Cardiac muscle cell (in vitro differentiated cells and primary cell): ENCODE data around the gene PRIM2. TPM values are rescaled to one million over a fixed set of nuclear protein-coding genes. Genes with fewer than 3 reads are reported as not detected.
A peak's percentile ranks its signal among the peaks of the same experiment; 100 is the strongest.

Experiments
- DNase-seq, 2 donors: peaks; one replicate each; pipeline versions ENCODE4 v3.0.0 to v3.0.0-alpha.2; 2010 to 2017; ENCODE audit warnings: low read depth in 1 of 2, low spot score in 1 of 2
- H3K27ac ChIP-seq: fragments of 200-600 bp; sonication (generic); 2 replicates; pipeline ENCODE4 v1.5.1; 2016
- H3K27me3 ChIP-seq: fragments of 200-600 bp; sonication (generic); 2 replicates; pipeline ENCODE4 v1.6.0; 2016; ENCODE audit warnings: control low read depth
- H3K36me3 ChIP-seq: fragments of 200-600 bp; sonication (generic); 2 replicates; pipeline ENCODE4 v1.5.1; 2016; ENCODE audit warnings: control low read depth
- H3K4me1 ChIP-seq: fragments of 200-600 bp; sonication (generic); 2 replicates; pipeline ENCODE4 v1.8.1; 2017; ENCODE audit warnings: low read depth, mild to moderate bottlenecking, mixed run types
- H3K4me3 ChIP-seq: fragments of 200-600 bp; sonication (generic); 2 replicates; pipeline ENCODE4 v1.5.1; 2016; ENCODE audit warnings: mild to moderate bottlenecking
- H3K9me3 ChIP-seq: fragments of 200-600 bp; sonication (generic); 2 replicates; pipeline ENCODE4 v1.5.1; 2017; ENCODE audit warnings: low read depth, mild to moderate bottlenecking, control low read depth
- polyA plus RNA-seq: library from polyadenylated mRNA; unstranded; fragments of >200 nt; fragmentation: Nextera tagmentation; extraction: Ambion mirVana; gene quantifications from 2 replicates; pipeline ENCODE4 v1.2.1, GENCODE V29; 2016
- total RNA-seq: library from RNA; depleted of rRNA; stranded (reverse); fragments of >200 nt; gene quantifications from 2 replicates; pipeline ENCODE4 v1.2.3, GENCODE V29; 2016
- TF ChIP-seq, protein P1 (sequence below): IDR thresholded peaks from 2 replicates; pipeline ENCODE4 v1.5.1; 2012; ENCODE audit warnings: low read depth, mild to moderate bottlenecking, low read length

PRIM2 gene
- total and polyA plus RNA-seq, 2 experiments from 2014 or later: 6.2 to 7.4 TPM

- H3K9me3 ChIP-seq: no peaks in the 10 kb centered on the region
- no peak overlapping the region for H3K27ac ChIP-seq
- H3K36me3 ChIP-seq: no peaks in the 10 kb centered on the region
- TF ChIP-seq, protein P1, sequence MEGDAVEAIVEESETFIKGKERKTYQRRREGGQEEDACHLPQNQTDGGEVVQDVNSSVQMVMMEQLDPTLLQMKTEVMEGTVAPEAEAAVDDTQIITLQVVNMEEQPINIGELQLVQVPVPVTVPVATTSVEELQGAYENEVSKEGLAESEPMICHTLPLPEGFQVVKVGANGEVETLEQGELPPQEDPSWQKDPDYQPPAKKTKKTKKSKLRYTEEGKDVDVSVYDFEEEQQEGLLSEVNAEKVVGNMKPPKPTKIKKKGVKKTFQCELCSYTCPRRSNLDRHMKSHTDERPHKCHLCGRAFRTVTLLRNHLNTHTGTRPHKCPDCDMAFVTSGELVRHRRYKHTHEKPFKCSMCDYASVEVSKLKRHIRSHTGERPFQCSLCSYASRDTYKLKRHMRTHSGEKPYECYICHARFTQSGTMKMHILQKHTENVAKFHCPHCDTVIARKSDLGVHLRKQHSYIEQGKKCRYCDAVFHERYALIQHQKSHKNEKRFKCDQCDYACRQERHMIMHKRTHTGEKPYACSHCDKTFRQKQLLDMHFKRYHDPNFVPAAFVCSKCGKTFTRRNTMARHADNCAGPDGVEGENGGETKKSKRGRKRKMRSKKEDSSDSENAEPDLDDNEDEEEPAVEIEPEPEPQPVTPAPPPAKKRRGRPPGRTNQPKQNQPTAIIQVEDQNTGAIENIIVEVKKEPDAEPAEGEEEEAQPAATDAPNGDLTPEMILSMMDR: no peak
- H3K4me1 ChIP-seq: no peaks in the 10 kb centered on the region
- no peak for DNase-seq
- H3K4me3 ChIP-seq: no peak overlapping the region
- H3K27me3 ChIP-seq: no peaks in the 10 kb centered on the region
Measured at GRCh38 chr6:57315851-57316250, 1.6 kb upstream of the PRIM2 start.

- Histone ChIP-seq H3K9me3 (no peaks in the 10 kb centered on the region), H3K36me3 (no peaks in the 10 kb centered on the region), H3K4me3 (peak overlapping the region; percentile 43), H3K27me3 (no peaks in the 10 kb centered on the region), H3K27ac (no peak overlapping the region), H3K4me1 (no peaks in the 10 kb centered on the region)
- peak; percentile 91 to 94 for DNase-seq
- TF ChIP-seq, protein P1: peak; percentile 77
Measured at GRCh38 chr6:57316581-57317059, 810 bp upstream of the PRIM2 start.

DNA sequence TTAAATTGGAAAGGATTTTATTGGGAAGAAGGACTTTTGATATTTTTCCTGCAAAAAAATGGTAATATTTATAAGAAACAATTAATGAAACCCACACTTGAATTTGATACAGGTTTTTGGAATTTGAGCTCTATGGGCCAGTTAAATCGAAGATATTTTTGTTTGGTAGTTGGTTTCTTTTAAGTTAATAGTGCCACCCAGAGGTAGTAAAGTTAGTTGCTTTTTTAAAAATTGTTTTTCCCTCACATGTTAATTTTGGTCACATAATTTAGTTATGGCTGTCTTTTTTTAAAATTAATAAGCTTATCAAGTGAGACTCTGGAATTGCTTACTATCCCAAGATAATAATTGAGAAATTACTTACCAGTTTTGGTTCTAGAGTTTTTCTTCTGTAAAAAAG, 7.1 kb downstream of the PRIM2 start:
- Histone ChIP-seq H3K9me3 (no peaks in the 10 kb centered on the region), H3K27ac (no peak overlapping the region), H3K4me1 (no peaks in the 10 kb centered on the region), H3K4me3 (no peak overlapping the region), H3K27me3 (no peaks in the 10 kb centered on the region), H3K36me3 (peaks cover 18% of the 10 kb centered on the region)
- TF ChIP-seq, protein P1: peak; percentile 48
- DNase-seq: no peak

DNA sequence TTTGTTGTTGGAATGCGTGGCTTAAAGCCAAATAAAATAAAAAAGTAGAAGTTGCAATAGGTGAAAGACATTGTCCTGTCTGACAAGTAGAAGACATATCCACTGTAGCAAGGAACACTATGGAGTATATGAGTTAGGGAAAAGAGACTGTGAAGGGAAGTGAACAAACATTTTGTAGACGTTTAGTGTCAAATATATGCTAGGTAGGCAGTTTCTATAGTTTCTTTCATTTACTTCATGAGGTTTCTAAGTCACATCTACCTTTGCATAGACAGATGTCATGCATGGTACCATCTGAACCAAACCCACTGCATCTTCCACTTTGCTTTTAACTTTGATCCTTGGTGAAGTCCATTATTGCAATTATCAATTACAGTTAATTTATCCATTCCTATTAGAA, 9.9 kb downstream of the PRIM2 start:
- no peaks in the 10 kb centered on the region for H3K27me3 ChIP-seq
- no peak overlapping the region for H3K4me3 ChIP-seq
- H3K36me3 ChIP-seq: peaks cover 18% of the 10 kb centered on the region
- TF ChIP-seq, protein P1: no peak
- H3K9me3 ChIP-seq: no peaks in the 10 kb centered on the region
- DNase-seq: no peak
- no peaks in the 10 kb centered on the region for H3K4me1 ChIP-seq
- H3K27ac ChIP-seq: no peak overlapping the region

DNA sequence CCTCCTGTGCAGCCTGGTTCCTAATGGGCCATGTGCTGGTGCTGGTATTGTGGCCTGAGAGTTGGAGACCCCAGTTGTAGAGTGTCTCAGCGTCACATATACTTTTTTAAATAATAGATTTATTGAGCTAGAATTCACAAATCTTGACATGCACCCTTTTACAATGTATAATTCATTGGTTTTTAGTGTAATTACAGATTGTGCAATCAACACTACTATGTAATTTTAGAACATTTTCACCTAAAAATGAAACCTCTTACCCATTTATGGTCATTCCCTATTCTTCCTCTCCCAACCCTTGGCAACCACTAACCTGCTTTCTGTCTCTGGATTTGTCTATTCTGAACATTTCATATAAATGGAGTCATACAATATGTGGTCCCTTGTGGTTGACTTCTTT, 10.6 kb downstream of the PRIM2 start:
- Histone ChIP-seq H3K4me3 (no peak overlapping the region), H3K27me3 (no peaks in the 10 kb centered on the region), H3K4me1 (no peaks in the 10 kb centered on the region), H3K27ac (no peak overlapping the region), H3K36me3 (peaks cover 18% of the 10 kb centered on the region), H3K9me3 (no peaks in the 10 kb centered on the region)
- TF ChIP-seq, protein P1: no peak
- no peak for DNase-seq

DNA sequence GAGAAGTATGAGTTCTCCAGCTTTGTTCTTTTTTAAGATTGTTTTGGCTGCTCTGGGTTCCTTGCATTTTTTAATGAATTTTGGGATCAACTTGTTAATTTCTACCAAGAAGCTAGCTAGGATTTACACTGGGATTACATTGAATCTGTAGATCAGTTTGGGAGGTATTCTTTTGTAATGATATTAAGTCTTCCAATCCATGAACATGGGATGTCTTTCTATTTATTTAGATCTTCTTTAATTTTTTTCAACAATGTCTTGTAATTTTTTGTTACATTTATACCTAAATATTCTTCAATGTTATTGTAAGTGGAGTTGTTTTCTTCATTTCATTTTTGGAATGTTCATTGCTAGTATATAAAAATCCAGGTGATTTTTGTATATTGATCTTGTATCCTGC, 12.5 kb downstream of the PRIM2 start:
- Histone ChIP-seq H3K4me3 (no peak overlapping the region), H3K4me1 (no peaks in the 10 kb centered on the region), H3K36me3 (peaks cover 13% of the 10 kb centered on the region), H3K27ac (no peak overlapping the region), H3K9me3 (peaks cover 2% of the 10 kb centered on the region), H3K27me3 (no peaks in the 10 kb centered on the region)
- TF ChIP-seq, protein P1: no peak
- no peak for DNase-seq
